MG63 (cell line): Measurements from ENCODE around the gene PBX2. TPM values are rescaled to one million over a fixed set of nuclear protein-coding genes. Genes with fewer than 3 reads are reported as not detected.
"Not testable (repeated sequence)": the region's sequence is repeated elsewhere in the genome, so short reads cannot be mapped to it uniquely, and the experiment has no call there.

Experiments
- DNase-seq: peaks from one replicate; pipeline ENCODE4 v3.0.0-alpha.2; 2020
- H3K27me3 ChIP-seq: fragments of 250-450 bp; sonication (Bioruptor Pico); 2 replicates; pipeline ENCODE4 v1.5.1; 2020; ENCODE audit warnings: mild to moderate bottlenecking, moderate library complexity
- H3K36me3 ChIP-seq: fragments of 250-450 bp; sonication (Bioruptor Pico); 2 replicates; pipeline ENCODE4 v1.5.1; 2020; ENCODE audit warnings: mild to moderate bottlenecking, moderate library complexity
- H3K4me3 ChIP-seq: fragments of 250-450 bp; sonication (Bioruptor Pico); 2 replicates; pipeline ENCODE4 v1.5.1; 2020; ENCODE audit warnings: mild to moderate bottlenecking, moderate library complexity
- H3K9me3 ChIP-seq: fragments of 250-450 bp; sonication (Bioruptor Pico); 2 replicates; pipeline ENCODE4 v1.5.1; 2020; ENCODE audit warnings: mild to moderate bottlenecking, moderate library complexity
- total RNA-seq: library from RNA; depleted of rRNA; stranded (reverse); fragments of >200 nt; shearing (Covaris generic); gene quantifications from 2 replicates; pipeline ENCODE4 v1.2.3, GENCODE V29; 2014; ENCODE audit warnings: low replicate concordance; rRNA removed

PBX2 gene
- total RNA-seq = 10.9 and 13.2 TPM in 2 replicates

DNA sequence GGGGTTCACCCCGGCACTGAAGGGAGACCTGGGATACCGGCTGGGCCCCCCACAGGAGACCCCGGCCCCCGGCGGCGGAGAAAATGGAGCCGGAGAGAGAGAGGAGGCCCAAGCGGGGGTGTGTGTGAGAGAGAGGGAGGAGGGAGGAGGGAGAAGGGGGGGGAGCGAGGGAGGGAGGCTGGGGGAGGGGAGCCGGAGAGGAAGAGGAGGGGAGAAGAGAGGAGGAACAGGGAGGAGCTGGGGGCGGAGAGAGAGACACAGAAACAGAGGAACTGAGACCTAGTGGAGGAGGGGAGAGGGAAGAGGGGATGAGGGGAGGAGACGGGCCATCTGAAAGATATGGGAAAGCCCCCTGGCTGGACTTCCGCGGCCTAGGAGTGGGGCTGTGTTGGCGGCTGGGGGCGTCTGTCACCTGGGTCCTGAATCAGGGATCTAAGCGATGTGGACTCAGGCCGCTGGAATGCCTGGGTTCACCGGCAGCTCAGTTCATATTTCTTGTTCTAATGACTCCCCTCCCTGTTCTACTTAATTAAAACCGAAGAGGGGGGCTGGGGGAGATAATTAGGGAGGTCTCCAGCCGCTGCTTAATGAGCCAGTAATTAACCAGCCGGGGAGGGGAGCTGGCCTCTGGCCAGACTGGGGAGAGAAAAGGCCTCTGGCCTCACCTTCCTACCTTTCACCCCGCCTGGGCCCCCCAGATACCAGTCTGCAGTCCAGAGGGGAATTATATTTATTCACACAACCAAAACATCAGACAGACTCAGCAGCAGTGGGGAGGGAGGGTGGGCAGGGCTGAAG lies at the start of gene PBX2:
Gene PBX2, minus strand, starts transcription at position 149 of the 798 bp plus-strand sequence. CDS start 287 bp downstream, outside the sequence.
- peak within 1 kb of the TSS; percentile 59 for H3K4me3 ChIP-seq
- DNase-seq = peak; percentile 83
- no peaks in the 10 kb centered on the region for H3K9me3 ChIP-seq
- no peaks in the 10 kb centered on the region for H3K27me3 ChIP-seq
- H3K36me3 ChIP-seq = peaks cover 5% of the 10 kb centered on the region; the same call in 1 of the 2 replicates

- H3K36me3 ChIP-seq = no peaks in the 10 kb centered on the region
- H3K27me3 ChIP-seq = no peaks in the 10 kb centered on the region
- no peak overlapping the region for H3K4me3 ChIP-seq
- DNase-seq = no peak
- H3K9me3 ChIP-seq = no peaks in the 10 kb centered on the region
Observed at GRCh38 chr6:32239462-32239861, 49.5 kb upstream of the PBX2 start.

- no peaks in the 10 kb centered on the region for H3K9me3 ChIP-seq
- no peaks in the 10 kb centered on the region for H3K27me3 ChIP-seq
- no peak overlapping the region for H3K4me3 ChIP-seq
- no peak for DNase-seq
- no peaks in the 10 kb centered on the region for H3K36me3 ChIP-seq
Observed at GRCh38 chr6:32234934-32235333, 44.9 kb upstream of the PBX2 start.

GRCh38 chr6:32226434-32226833 lies 36.4 kb upstream of the PBX2 start:
- no peaks in the 10 kb centered on the region for H3K36me3 ChIP-seq
- H3K9me3 ChIP-seq = no peaks in the 10 kb centered on the region
- no peak overlapping the region for H3K4me3 ChIP-seq
- H3K27me3 ChIP-seq = no peaks in the 10 kb centered on the region
- no peak for DNase-seq

GRCh38 chr6:32224696-32225095 lies 34.7 kb upstream of the PBX2 start:
- Histone ChIP-seq H3K4me3 (no peak overlapping the region), H3K9me3 (no peaks in the 10 kb centered on the region), H3K36me3 (no peaks in the 10 kb centered on the region), H3K27me3 (no peaks in the 10 kb centered on the region)
- no peak for DNase-seq

DNA sequence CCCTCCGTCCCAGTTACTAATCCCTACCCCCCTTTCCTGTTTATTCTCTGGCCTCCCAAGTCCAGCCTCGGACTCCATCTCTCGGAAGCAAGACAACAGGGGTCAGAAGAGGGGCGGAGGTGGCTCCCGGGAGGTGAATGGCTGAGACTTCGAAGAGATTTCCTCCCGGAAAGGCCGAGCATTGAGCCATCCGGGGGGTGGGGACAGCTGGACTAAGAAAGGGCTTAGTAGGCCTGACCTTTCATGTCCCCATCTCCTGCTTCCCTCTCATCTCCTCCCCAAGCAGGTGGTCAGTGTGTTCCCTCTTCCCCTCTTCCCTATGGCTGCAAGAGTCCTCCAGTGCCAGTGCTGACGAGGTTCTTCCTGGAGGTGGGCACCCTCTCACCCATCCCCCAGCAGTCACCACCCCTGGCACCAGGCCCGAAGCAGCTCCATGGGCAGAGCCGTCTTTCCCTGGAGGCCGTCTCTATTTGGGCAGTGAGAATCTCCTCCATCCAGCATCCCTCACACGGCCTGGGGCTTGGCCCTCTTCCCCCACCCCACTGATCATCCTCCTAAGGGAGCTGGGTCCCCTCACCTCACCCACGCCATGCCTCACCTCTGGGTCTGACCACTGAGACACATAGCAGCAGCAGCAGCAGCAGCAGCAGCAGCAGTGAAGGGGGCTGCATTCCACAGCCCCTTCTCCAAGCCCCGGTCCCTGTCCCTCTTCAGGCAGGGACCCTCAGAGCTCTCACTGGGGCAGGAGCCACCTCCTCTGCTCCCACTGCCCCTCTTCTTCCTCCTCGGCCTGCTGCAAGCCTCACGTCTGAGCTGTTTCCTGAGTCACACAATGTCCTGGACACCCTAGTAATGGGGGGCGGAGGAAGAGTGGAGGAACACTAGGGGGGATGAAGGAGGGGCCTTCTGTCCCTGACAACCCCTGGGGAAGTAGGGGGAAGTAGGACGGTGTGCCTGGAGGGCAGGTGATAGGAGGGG lies 33.5 kb upstream of the PBX2 start, which contains the start of gene NOTCH4:
Gene NOTCH4, minus strand, starts transcription at position 810 of the 978 bp plus-strand sequence. Its CDS starts 139 bp downstream, at position 671.
- H3K36me3 ChIP-seq = no peaks in the 10 kb centered on the region
- no peak within 1 kb of the TSS for H3K4me3 ChIP-seq
- no peaks in the 10 kb centered on the region for H3K27me3 ChIP-seq
- DNase-seq = no peak
- no peaks in the 10 kb centered on the region for H3K9me3 ChIP-seq

DNA sequence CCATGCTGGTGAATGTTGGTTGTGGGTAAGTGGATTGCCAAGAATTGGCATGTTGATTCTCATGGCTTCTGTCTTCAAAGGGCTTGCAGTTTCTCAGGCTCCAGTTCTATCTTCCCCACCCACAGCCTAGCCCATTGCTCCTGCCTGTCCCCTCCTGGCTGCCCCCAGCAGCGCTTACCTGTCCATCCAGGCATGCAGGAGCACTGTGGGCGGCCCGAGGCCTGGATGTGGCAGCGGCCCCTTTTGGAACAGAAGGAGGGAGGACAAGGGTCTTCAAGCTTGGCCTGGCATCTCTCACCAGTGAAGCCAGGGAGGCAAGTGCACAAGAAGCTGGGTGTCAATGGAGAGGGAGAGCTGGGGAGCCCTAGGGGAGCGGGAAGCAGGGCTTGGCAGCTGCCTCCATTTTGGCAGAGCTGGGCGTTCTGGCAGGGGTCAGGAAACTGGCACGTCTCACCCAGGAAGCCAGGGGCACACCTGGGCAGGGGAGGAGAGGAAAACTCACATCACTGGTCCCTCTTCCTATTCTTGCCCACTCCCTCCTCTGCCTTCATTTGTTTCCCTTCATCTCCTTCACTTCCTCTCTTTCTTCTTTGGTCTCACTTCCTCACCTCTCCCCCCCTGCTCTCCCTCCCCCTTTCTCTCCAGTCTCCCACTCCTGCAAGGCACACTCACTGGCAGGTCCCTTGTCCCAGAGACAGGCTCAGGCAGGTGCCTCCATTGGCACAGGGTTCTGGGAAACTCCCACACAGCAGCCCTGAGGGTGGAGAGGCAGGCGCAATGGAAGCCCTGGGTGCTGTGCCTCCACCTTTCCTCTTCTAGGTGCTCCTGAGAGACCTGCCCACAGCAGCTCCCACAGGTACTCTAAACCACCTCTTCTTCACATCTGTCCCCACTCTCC lies 32.6 kb upstream of the PBX2 start:
- no peaks in the 10 kb centered on the region for H3K36me3 ChIP-seq
- H3K9me3 ChIP-seq = no peaks in the 10 kb centered on the region
- H3K27me3 ChIP-seq = no peaks in the 10 kb centered on the region
- no peak overlapping the region for H3K4me3 ChIP-seq
- DNase-seq = no peak

DNA sequence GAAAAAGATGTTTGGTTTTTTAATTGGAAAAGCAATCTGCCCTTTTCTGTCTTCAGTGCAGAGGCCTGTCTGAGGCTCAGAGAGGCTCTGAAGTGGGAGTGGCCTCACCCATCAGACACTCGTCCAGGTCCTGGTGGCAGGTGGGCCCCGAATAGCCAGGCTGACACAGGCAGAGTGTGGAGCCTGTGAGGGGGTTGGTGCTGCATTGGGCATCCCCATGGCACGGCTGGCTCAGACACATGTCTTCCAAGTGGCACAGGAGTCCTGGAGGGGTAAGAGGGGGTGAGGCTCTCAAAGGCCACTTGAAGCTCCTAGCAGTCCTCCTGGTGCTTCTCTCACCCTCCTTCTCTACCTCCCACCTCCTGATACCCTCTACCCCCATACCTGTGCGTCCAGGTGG lies 30.0 kb upstream of the PBX2 start:
- Histone ChIP-seq H3K9me3 (no peaks in the 10 kb centered on the region), H3K4me3 (no peak overlapping the region), H3K27me3 (no peaks in the 10 kb centered on the region), H3K36me3 (no peaks in the 10 kb centered on the region)
- DNase-seq = no peak

DNA sequence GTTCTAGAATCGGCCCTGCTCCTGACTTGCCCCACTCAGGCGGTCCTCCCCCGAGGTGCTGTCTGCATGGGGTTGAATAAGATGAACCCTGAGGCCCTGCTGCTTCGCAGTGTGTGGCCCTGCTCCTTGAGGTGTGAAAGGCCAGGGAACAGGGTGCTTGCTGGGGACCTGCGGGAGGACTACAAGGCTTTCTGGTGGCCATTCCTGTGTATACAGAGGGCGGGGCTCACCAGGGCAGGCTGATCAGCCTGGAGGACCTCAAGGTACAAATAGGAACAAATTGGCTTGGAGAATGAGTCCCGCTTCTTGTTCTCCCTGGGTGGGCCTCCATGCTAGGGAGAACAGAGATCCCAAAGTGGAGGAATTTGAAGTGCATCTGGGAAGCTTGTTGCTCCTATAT lies 28.2 kb upstream of the PBX2 start:
- Histone ChIP-seq H3K9me3 (no peaks in the 10 kb centered on the region), H3K4me3 (no peak overlapping the region), H3K36me3 (no peaks in the 10 kb centered on the region), H3K27me3 (no peaks in the 10 kb centered on the region)
- no peak for DNase-seq

DNA sequence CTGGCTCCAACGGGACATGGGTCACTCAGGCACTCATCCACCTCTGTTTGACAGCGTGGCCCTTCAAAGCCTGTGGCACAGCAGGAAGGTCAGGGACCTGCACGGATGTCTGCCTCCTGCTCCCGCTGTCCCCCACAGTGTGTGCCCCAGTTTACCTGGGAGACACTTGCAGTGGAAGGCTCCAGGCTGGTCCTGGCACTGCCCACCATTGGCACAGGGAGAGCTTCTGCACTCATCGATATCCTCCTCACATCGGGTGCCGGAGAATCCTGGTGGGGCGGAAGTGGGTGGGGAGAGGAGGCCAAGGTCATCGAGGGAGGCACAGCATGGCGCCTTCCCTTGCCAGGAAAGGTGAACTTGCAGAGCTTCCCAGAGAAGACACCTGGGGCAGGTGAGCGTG lies 27.0 kb upstream of the PBX2 start:
- Histone ChIP-seq H3K27me3 (no peaks in the 10 kb centered on the region), H3K9me3 (no peaks in the 10 kb centered on the region), H3K4me3 (no peak overlapping the region), H3K36me3 (no peaks in the 10 kb centered on the region)
- no peak for DNase-seq

- Histone ChIP-seq H3K4me3 (no peak overlapping the region), H3K27me3 (no peaks in the 10 kb centered on the region), H3K36me3 (no peaks in the 10 kb centered on the region), H3K9me3 (no peaks in the 10 kb centered on the region)
- no peak for DNase-seq
Observed at GRCh38 chr6:32216285-32216684, 26.3 kb upstream of the PBX2 start.

- no peaks in the 10 kb centered on the region for H3K36me3 ChIP-seq
- H3K9me3 ChIP-seq = no peaks in the 10 kb centered on the region
- DNase-seq = no peak
- no peaks in the 10 kb centered on the region for H3K27me3 ChIP-seq
- H3K4me3 ChIP-seq = no peak overlapping the region
Observed at GRCh38 chr6:32215617-32216016, 25.6 kb upstream of the PBX2 start.

DNA sequence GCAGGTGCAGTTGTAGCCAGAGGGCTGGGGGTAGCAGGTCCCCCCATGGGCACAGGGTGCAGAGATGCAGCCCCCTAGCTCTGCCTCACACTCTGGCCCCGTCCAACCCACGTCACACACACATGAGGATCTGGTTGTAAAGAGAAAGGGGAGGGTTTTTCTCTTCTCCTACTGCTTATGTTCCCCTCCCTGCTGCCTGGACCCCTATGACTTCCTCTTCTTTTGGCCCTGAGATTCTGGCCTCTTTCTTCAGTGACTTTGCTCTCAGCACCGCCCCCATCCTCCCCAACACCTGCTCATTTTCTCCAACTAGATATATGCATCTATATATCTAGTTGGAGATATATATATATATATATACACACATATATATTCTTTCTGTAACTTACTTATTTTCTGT lies 24.1 kb upstream of the PBX2 start:
- DNase-seq = no peak
- H3K36me3 ChIP-seq = no peaks in the 10 kb centered on the region
- no peak overlapping the region for H3K4me3 ChIP-seq
- no peaks in the 10 kb centered on the region for H3K9me3 ChIP-seq
- H3K27me3 ChIP-seq = no peaks in the 10 kb centered on the region

DNA sequence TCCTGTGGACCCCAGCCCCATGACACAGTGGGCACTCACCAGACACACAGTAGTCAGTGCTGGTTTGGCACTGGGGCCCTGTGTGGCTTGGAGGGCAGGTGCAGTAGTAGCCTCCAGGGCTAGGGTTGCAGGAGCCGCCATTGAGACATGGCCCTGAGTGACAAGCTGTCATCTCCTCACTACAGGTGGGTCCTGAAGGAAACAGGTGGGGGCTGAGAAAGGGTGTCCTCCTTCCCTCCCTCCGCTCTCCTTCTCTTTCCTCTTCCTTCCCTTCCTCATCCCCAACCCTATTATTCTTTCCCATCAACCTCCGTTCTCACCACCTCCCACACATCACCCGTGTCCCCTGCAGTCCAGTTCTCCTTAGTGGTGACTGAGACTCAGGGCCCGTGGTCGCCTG lies 23.6 kb upstream of the PBX2 start:
- Histone ChIP-seq H3K4me3 (no peak overlapping the region), H3K27me3 (no peaks in the 10 kb centered on the region), H3K36me3 (no peaks in the 10 kb centered on the region), H3K9me3 (no peaks in the 10 kb centered on the region)
- DNase-seq = no peak

DNA sequence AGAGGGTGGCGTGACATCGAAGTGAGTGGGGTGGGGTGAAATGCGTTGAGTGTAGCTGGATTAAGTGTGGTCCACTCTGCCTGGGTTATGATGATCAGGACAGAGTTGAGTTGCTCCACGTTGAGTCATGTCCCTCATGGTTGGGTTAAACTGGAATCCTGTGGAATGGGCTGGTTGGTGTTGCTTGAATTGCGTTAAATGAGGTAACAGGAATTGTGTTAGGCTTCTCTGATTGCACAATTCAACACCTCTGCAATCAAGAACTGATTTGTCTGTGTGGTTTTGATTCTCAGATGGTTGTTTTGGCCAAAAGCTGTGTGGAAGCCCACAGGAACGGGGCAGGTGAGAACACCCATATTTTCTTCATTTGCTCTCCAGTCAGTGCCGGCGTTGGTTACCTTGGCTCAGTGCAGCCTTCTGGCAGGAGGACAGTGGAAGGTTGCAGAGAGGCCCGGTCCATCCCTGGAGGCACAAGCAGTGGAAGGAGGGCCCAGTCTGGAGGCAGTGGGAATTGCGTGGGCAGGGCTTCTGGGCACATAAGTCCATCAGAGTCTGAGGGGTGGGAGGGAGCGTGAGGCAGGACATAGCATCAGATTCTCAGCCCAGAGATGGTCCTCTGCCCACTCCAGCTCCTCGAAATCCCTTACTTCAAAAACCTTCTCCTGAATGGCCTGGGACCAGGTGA lies 22.2 kb upstream of the PBX2 start:
- no peak for DNase-seq
- no peaks in the 10 kb centered on the region for H3K27me3 ChIP-seq
- H3K4me3 ChIP-seq = no peak overlapping the region
- no peaks in the 10 kb centered on the region for H3K36me3 ChIP-seq
- H3K9me3 ChIP-seq = no peaks in the 10 kb centered on the region

DNA sequence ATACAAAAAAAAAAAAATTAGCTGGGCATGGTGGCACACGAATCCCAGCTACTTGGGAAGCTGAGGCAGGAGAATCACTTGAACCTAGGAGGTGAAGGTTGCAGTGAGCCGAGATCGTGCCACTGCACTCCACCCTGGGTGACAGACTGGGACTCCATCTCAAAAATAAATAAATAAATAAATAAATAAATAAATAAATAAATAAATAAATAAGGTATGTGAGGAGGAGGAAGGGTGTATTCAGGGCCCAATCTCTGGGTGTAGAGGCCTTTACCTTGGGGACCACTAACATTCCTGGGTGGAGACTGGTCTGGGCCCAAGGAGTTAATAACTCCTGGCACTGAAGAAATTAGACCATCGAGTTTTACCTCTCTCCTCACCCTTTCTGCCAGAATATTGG lies 21.4 kb upstream of the PBX2 start:
- H3K9me3 ChIP-seq, H3K4me3 ChIP-seq, DNase-seq, H3K36me3 ChIP-seq, H3K27me3 ChIP-seq: not testable (repeated sequence)
